ENCODE measurements around the gene PMEPA1. TPM values are rescaled to one million over a fixed set of nuclear protein-coding genes. Genes with fewer than 3 reads are reported as not detected.

Gene PMEPA1
- total RNA-seq, 3 donors from 2014 or later (not counting 1 experiment from before 2014, with no cell fraction given): 1.2 to 5.9 (median 2.4) TPM

- WGBS (ENCODE audit: insufficient coverage): 81% methylated on average over 8 of the region's 8 CpGs
- no peak for TF ChIP-seq CTCF (IDR thresholded peaks at IDR 0.05)
- H3K27ac ChIP-seq (ENCODE audit: low read length): no peak overlapping the region
- no peaks in the 10 kb centered on the region for H3K9me3 ChIP-seq (ENCODE audit: control insufficient read depth, insufficient read depth, low read length)
- Mint-ChIP-seq H3K27ac (no peak overlapping the region), H3K27me3 (ENCODE audit: low read depth in 2 of 2) (peaks cover 18 to 24% of the 10 kb centered on the region in 2 donors), H3K9me3 (no peaks in the 10 kb centered on the region), H3K4me1 (peaks cover 4 to 5% of the 10 kb centered on the region in 2 donors), H3K4me3 (no peak overlapping the region), H3K36me3 (no peaks in the 10 kb centered on the region)
- H3K27me3 ChIP-seq (ENCODE audit: control insufficient read depth, insufficient read depth, low read length): no peaks in the 10 kb centered on the region
- H3K4me1 ChIP-seq (ENCODE audit: control insufficient read depth, insufficient read depth, low read length): no peaks in the 10 kb centered on the region
- intact Hi-C loops (cut with micrococcal nuclease): no loop called here
- no peak for ATAC-seq
- H3K4me3 ChIP-seq (ENCODE audit: low read length): no peak overlapping the region
- no peak for DNase-seq
- no peaks in the 10 kb centered on the region for H3K36me3 ChIP-seq (ENCODE audit: control insufficient read depth, insufficient read depth, low read length)
Measured at GRCh38 chr20:57735831-57736737, 26.3 kb upstream of the PMEPA1 start.

GRCh38 chr20:57734754-57735153 lies 24.9 kb upstream of the PMEPA1 start:
- DNase-seq: no peak
- no peaks in the 10 kb centered on the region for H3K27me3 ChIP-seq (ENCODE audit: control insufficient read depth, insufficient read depth, low read length)
- no peak overlapping the region for H3K27ac Mint-ChIP-seq
- H3K4me1 Mint-ChIP-seq: peaks cover 0 to under 1% of the 10 kb centered on the region in 2 donors
- H3K27me3 Mint-ChIP-seq (ENCODE audit: low read depth in 2 of 2): peaks cover 18 to 24% of the 10 kb centered on the region in 2 donors
- WGBS (ENCODE audit: insufficient coverage): 88% methylated on average over 6 of the region's 6 CpGs
- H3K4me3 Mint-ChIP-seq: no peak overlapping the region
- no peak for ATAC-seq
- H3K4me3 ChIP-seq (ENCODE audit: low read length): no peak overlapping the region
- H3K4me1 ChIP-seq (ENCODE audit: control insufficient read depth, insufficient read depth, low read length): no peaks in the 10 kb centered on the region
- no peak for TF ChIP-seq CTCF (IDR thresholded peaks at IDR 0.05)
- intact Hi-C loops (cut with micrococcal nuclease): no loop called here
- H3K36me3 ChIP-seq (ENCODE audit: control insufficient read depth, insufficient read depth, low read length): no peaks in the 10 kb centered on the region
- H3K27ac ChIP-seq (ENCODE audit: low read length): no peak overlapping the region
- no peaks in the 10 kb centered on the region for H3K9me3 Mint-ChIP-seq
- no peaks in the 10 kb centered on the region for H3K36me3 Mint-ChIP-seq
- H3K9me3 ChIP-seq (ENCODE audit: control insufficient read depth, insufficient read depth, low read length): no peaks in the 10 kb centered on the region

- H3K9me3 Mint-ChIP-seq: no peaks in the 10 kb centered on the region
- no peaks in the 10 kb centered on the region for H3K36me3 Mint-ChIP-seq
Measured at GRCh38 chr20:57732226-57732625, 22.4 kb upstream of the PMEPA1 start.

More at GRCh38 chr20:57732226-57732625, 22.4 kb upstream of the PMEPA1 start:
- no peak overlapping the region for H3K27ac Mint-ChIP-seq
- H3K4me1 Mint-ChIP-seq: no peaks in the 10 kb centered on the region
- H3K9me3 ChIP-seq (ENCODE audit: control insufficient read depth, insufficient read depth, low read length): no peaks in the 10 kb centered on the region
- no peak for TF ChIP-seq CTCF (IDR thresholded peaks at IDR 0.05)
- intact Hi-C loops (cut with micrococcal nuclease): no loop called here
- ATAC-seq (no peak), DNase-seq (no peak)
- 76% methylated on average over 3 of the region's 4 CpGs for WGBS (ENCODE audit: insufficient coverage)
- no peaks in the 10 kb centered on the region for H3K27me3 ChIP-seq (ENCODE audit: control insufficient read depth, insufficient read depth, low read length)
- no peak overlapping the region for H3K4me3 Mint-ChIP-seq
- peaks cover 18 to 38% of the 10 kb centered on the region in 2 donors for H3K27me3 Mint-ChIP-seq (ENCODE audit: low read depth in 2 of 2)
- H3K4me3 ChIP-seq (ENCODE audit: low read length): no peak overlapping the region
- no peaks in the 10 kb centered on the region for H3K36me3 ChIP-seq (ENCODE audit: control insufficient read depth, insufficient read depth, low read length)
- no peak overlapping the region for H3K27ac ChIP-seq (ENCODE audit: low read length)
- no peaks in the 10 kb centered on the region for H3K4me1 ChIP-seq (ENCODE audit: control insufficient read depth, insufficient read depth, low read length)

Data from natural killer cell (primary cell).